Glutamatergic neuron (in vitro differentiated cells): ENCODE measurements around the gene ZBTB2. TPM values are rescaled to one million over a fixed set of nuclear protein-coding genes. Genes with fewer than 3 reads are reported as not detected.

ENCODE experiments used
- DNase-seq: peaks from one replicate; pipeline ENCODE4 v3.0.0; 2022
- H3K27ac Mint-ChIP-seq: one replicate; pipeline ENCODE4 v1.8.0; 2020; ENCODE audit warnings: mild to moderate bottlenecking, mixed read lengths, inconsistent platforms; ENCODE audit not compliant: unreplicated experiment
- H3K27me3 Mint-ChIP-seq: one replicate; pipeline ENCODE4 v1.8.0; 2020; ENCODE audit warnings: mild to moderate bottlenecking, moderate library complexity, mixed read lengths, inconsistent platforms; ENCODE audit not compliant: unreplicated experiment
- H3K36me3 Mint-ChIP-seq: one replicate; pipeline ENCODE4 v1.8.0; 2020; ENCODE audit warnings: mild to moderate bottlenecking, mixed read lengths, inconsistent platforms; ENCODE audit not compliant: unreplicated experiment
- H3K4me1 Mint-ChIP-seq: one replicate; pipeline ENCODE4 v1.8.0; 2020; ENCODE audit warnings: mild to moderate bottlenecking, low read depth, mixed read lengths, inconsistent platforms; ENCODE audit not compliant: unreplicated experiment
- H3K4me3 Mint-ChIP-seq: one replicate; pipeline ENCODE4 v1.8.0; 2020; ENCODE audit warnings: mild to moderate bottlenecking, mixed read lengths, inconsistent platforms; ENCODE audit not compliant: unreplicated experiment
- H3K9me3 Mint-ChIP-seq: one replicate; pipeline ENCODE4 v1.8.0; 2020; ENCODE audit warnings: mild to moderate bottlenecking, moderate library complexity, mixed read lengths, inconsistent platforms; ENCODE audit not compliant: unreplicated experiment
- CTCF ChIP-seq: fragments of 200-600 bp; sonication (generic); IDR thresholded peaks from one replicate; pipeline ENCODE4 v1.5.0; 2021; ENCODE audit not compliant: partially characterized antibody, unreplicated experiment
- total RNA-seq: library from RNA; stranded (reverse); fragmentation: NEBNext Ultra II Directional; extraction: Animal tissue kit (Norgen Biotek cat#: 25700); gene quantifications from one replicate; pipeline ENCODE4 v1.2.1, GENCODE V29; 2021; ENCODE audit not compliant: unreplicated experiment

ZBTB2 gene
- total RNA-seq, 1 donor from 2014 or later: 6.7 TPM

GRCh38 chr6:151414641-151415260 is 23.4 kb upstream of the ZBTB2 start:
- Mint-ChIP-seq H3K27me3 (no peaks in the 10 kb centered on the region), H3K27ac (no peak overlapping the region), H3K36me3 (peaks cover 13% of the 10 kb centered on the region), H3K4me1 (no peaks in the 10 kb centered on the region), H3K9me3 (peaks cover 2% of the 10 kb centered on the region), H3K4me3 (no peak overlapping the region)
- no peak for TF ChIP-seq CTCF
- DNase-seq: no peak

DNA sequence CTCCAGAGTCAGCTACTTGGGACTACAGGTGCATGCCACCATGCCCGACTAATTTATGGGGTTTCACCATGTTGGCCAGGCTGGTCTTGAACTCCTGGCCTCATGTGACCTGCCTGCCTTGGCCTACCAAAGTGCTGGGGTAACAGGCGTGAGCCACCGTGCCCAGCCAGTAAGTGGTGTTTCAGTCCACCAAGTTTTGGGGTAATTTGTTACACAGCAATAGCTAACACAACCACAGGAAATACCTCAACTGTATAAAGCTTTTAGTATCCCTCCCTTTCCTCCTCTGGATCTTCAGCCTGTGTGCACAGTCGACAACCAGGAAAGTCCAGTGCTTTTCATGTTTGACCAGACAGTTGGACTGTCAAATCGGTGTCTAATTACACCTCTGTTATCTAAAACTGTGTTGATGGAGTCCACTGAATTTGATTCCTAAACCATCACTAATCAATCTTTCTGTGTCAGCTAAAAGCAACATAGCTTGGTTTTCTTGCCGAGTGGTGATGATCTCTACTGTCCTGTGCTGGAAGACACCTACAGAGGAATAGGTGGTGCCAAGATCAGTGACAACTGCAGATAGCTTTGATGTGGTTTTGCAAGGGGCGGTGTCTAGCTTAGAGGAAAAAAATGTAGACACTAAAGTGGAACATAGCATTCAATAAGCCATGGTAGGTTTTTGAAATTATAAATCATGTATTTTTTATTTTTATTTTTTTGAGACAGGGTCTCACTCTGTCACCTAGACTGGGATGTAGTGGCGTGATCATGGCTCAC is 22.2 kb upstream of the ZBTB2 start:
- DNase-seq: no peak
- Mint-ChIP-seq H3K27ac (no peak overlapping the region), H3K4me1 (no peaks in the 10 kb centered on the region), H3K27me3 (no peaks in the 10 kb centered on the region), H3K36me3 (peaks cover 13% of the 10 kb centered on the region), H3K4me3 (no peak overlapping the region), H3K9me3 (peaks cover 2% of the 10 kb centered on the region)
- no peak for TF ChIP-seq CTCF

- no peak for DNase-seq
- peaks cover 13% of the 10 kb centered on the region for H3K36me3 Mint-ChIP-seq
Measured at GRCh38 chr6:151412909-151413308, 21.6 kb upstream of the ZBTB2 start.

DNA sequence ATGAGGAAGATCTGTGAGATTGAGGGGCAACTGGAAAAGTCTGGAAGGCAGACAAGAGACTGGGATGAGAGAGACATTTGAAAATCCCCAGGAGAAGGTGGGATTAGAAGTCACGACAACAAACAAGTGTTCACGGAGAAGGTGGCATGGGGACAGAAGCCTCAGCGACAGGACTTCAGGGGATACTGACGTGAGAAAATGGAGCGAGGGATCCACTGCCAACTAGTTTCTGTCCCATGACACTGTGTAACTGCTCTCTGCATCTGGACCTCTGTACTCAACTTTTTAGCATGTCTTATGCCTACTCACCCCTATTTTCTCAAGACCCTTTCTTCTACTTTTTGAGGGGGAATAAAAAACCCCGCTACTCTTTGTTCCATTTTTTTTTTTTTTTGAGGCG is 18.3 kb upstream of the ZBTB2 start:
- DNase-seq: no peak
- Mint-ChIP-seq H3K4me3 (no peak overlapping the region), H3K36me3 (peaks cover 12% of the 10 kb centered on the region), H3K27ac (no peak overlapping the region), H3K9me3 (peaks cover 2% of the 10 kb centered on the region), H3K27me3 (no peaks in the 10 kb centered on the region), H3K4me1 (no peaks in the 10 kb centered on the region)
- no peak for TF ChIP-seq CTCF

More at GRCh38 chr6:151412909-151413308, 21.6 kb upstream of the ZBTB2 start:
- Mint-ChIP-seq H3K4me3 (no peak overlapping the region), H3K4me1 (no peaks in the 10 kb centered on the region), H3K27me3 (no peaks in the 10 kb centered on the region), H3K9me3 (peaks cover 2% of the 10 kb centered on the region), H3K27ac (no peak overlapping the region)
- no peak for TF ChIP-seq CTCF

DNA sequence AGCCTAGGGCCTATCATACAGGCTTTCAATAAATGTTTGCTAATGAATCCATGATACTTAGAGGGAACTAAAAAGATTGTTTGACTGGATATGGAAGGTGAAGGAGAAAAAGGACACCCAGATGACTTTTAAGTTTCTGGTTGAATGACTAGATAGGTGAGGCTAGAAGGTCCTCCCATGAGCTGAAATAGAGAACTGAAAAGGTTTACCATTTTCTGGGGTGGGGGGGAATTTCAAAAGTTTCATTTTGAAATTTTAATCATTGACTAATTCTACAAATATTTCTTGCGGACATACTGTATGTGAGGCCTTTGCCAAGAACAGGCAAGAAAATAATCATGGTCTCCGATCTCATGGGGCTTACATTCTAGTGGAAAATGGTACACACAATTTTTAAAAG is 17.9 kb upstream of the ZBTB2 start:
- no peak for TF ChIP-seq CTCF
- Mint-ChIP-seq H3K4me1 (no peaks in the 10 kb centered on the region), H3K4me3 (no peak overlapping the region), H3K9me3 (peaks cover 2% of the 10 kb centered on the region), H3K27me3 (no peaks in the 10 kb centered on the region), H3K36me3 (peaks cover 12% of the 10 kb centered on the region), H3K27ac (no peak overlapping the region)
- no peak for DNase-seq
